Measurements from ENCODE around the gene TTF1. TPM values are rescaled to one million over a fixed set of nuclear protein-coding genes. Genes with fewer than 3 reads are reported as not detected.

TTF1 gene
- total RNA-seq, 1 donor from 2014 or later: 22.0 TPM

DNA sequence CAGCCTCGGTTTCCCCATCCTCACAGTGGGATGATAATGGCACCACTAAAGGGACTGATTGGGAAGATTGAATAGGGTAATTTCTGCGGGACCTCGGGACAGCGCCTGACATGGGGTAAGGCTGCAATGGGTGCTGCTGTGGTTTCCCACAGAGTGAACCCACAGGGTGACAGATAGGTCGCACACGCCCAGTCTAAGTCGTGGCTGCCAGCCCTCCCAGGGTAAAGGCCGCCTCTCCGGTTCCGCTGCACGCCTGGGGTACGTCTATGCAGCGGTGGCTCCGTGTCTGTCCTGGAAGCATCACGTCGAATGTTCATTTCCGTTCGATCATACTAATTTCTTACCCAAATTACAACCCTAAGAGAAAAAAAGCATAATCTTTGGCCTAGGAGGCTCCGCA lies 4.0 kb upstream of the TTF1 start:
- peak; percentile 16 for DNase-seq
- ATAC-seq (ENCODE audit: low read depth): peak; percentile 18
- Mint-ChIP-seq H3K36me3 (ENCODE audit: low read depth) (peaks cover 3% of the 10 kb centered on the region), H3K27ac (peak overlapping the region; percentile 53), H3K4me1 (peaks cover 35% of the 10 kb centered on the region), H3K9me3 (no peaks in the 10 kb centered on the region), H3K4me3 (peak overlapping the region; percentile 78), H3K27me3 (peaks cover 26% of the 10 kb centered on the region)
- ChIA-PET POLR2A (interaction anchor here (0.6 to 1.4 kb wide), 8 partner anchors 26 to 1479 kb away, joined by 3 to 7 read pairs (median 4); partner anchors contain the start of gene SETX), CTCF (no interaction called here)
- TF ChIP-seq CTCF (IDR thresholded peaks at IDR 0.05): no peak
- intact Hi-C loops (cut with micrococcal nuclease): loop anchor here (1.0 to 10.0 kb wide), 10 partner anchors 97 to 1283 kb away; partner anchors contain the start of genes GTF3C4, GTF3C5, NTNG2 and NUP214

DNA sequence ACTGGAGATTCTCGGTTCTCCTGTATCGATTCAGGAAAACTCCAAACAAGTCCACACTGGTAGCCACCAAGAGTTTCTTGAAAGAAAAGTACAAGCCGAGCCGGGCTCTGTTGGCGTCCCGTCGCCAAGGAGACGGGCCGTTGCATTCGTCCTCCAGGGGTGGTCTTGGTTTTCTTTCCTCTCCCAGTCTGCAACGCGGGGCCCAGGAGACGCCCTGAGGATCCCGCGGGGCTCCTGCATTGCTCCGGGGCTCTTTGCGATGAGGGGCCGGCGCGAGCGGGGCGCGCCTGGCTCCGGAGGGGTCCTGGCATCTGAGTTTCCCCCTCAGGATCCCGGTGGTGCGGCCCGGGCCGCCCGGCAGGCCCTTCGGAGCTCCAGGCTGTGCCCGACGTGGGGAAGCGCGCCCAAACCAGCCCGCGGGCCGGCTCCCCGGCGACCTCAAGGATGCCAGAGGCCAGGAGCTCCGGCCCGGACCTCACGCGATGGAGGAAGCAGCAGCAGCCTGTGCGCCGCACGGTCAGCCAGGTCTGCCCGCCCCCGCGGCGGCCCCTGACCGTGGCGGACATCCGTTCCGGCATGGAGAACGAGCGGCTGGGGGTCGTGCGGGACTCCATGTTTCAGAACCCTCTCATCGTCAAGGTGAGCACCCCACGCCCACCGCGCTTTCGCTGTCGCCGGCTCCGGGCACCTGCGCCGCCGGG lies 3.3 kb upstream of the TTF1 start, which contains the start of gene CFAP77:
Gene CFAP77, plus strand, starts transcription at position 384 of the 701 bp plus-strand sequence. Its CDS starts 61 bp downstream, at position 445.
- POLR2A ChIA-PET: interaction anchor here (0.6 to 1.4 kb wide), 9 partner anchors 26 to 1479 kb away, joined by 3 to 7 read pairs (median 4); partner anchors contain the start of genes DDX31 and SETX
- peaks cover 3% of the 10 kb centered on the region for H3K36me3 Mint-ChIP-seq (ENCODE audit: low read depth)
- CTCF ChIA-PET: no interaction called here
- H3K27me3 Mint-ChIP-seq: peaks cover 21% of the 10 kb centered on the region
- peaks cover 39% of the 10 kb centered on the region for H3K4me1 Mint-ChIP-seq
- no peak for TF ChIP-seq CTCF (IDR thresholded peaks at IDR 0.05)
- ATAC-seq (ENCODE audit: low read depth) (peak; percentile 51), DNase-seq (peak; percentile 48)
- intact Hi-C loops (cut with micrococcal nuclease): loop anchor here (1.0 to 10.0 kb wide), 9 partner anchors 153 to 1283 kb away; partner anchors contain the start of genes GTF3C4, GTF3C5, NTNG2 and NUP214
- H3K9me3 Mint-ChIP-seq: no peaks in the 10 kb centered on the region
- peak within 1 kb of the TSS; percentile 53 for H3K27ac Mint-ChIP-seq
- peak within 1 kb of the TSS; percentile 78 for H3K4me3 Mint-ChIP-seq

GRCh38 chr9:132408521-132408920 lies 1.9 kb upstream of the TTF1 start:
- Mint-ChIP-seq H3K27ac (no peak overlapping the region), H3K4me3 (no peak overlapping the region), H3K27me3 (peaks cover 10% of the 10 kb centered on the region), H3K36me3 (ENCODE audit: low read depth) (peaks cover 9% of the 10 kb centered on the region), H3K4me1 (peaks cover 53% of the 10 kb centered on the region), H3K9me3 (no peaks in the 10 kb centered on the region)
- DNase-seq (no peak), ATAC-seq (ENCODE audit: low read depth) (no peak)
- CTCF ChIA-PET: no interaction called here
- intact Hi-C loops (cut with micrococcal nuclease): loop anchor here (5.0 kb wide), 1 partner anchor 151 kb away; no protein-coding TSS in a partner anchor
- POLR2A ChIA-PET: interaction anchor here (0.5 to 1.7 kb wide), 5 partner anchors 23 to 144 kb away, joined by 3 to 5 read pairs (median 3); partner anchors contain the start of gene SETX
- TF ChIP-seq CTCF (IDR thresholded peaks at IDR 0.05): no peak

GRCh38 chr9:132407196-132407595 lies 556 bp upstream of the TTF1 start:
- ATAC-seq (ENCODE audit: low read depth) (no peak), DNase-seq (no peak)
- H3K36me3 Mint-ChIP-seq (ENCODE audit: low read depth): peaks cover 21% of the 10 kb centered on the region
- H3K27ac Mint-ChIP-seq: peak overlapping the region; percentile 87
- peaks cover 54% of the 10 kb centered on the region for H3K4me1 Mint-ChIP-seq
- ChIA-PET POLR2A (interaction anchor here (1.0 to 1.7 kb wide), 2 partner anchors 22 to 23 kb away, joined by 3 to 5 read pairs; no protein-coding TSS in a partner anchor), CTCF (interaction anchor here (0.9 kb wide), 1 partner anchor 42 kb away, joined by 3 read pairs; no protein-coding TSS in a partner anchor)
- TF ChIP-seq CTCF (IDR thresholded peaks at IDR 0.05): no peak
- H3K9me3 Mint-ChIP-seq: no peaks in the 10 kb centered on the region
- intact Hi-C loops (cut with micrococcal nuclease): loop anchor here (5.0 kb wide), 1 partner anchor 150 kb away; no protein-coding TSS in a partner anchor
- peaks cover 5% of the 10 kb centered on the region for H3K27me3 Mint-ChIP-seq
- peak overlapping the region; percentile 94 for H3K4me3 Mint-ChIP-seq
